Stomach (tissue), 4 donors: ENCODE results near the gene RAP2B.
"Not testable (repeated sequence)": the region's sequence is repeated elsewhere in the genome, so short reads cannot be mapped to it uniquely, and the experiment has no call there.

Experiments
- CTCF ChIP-seq, 7 experiments: fragments of 450-650 bp in 4 of 7; fragments of 200-600 bp in 3 of 7; sonication (generic) in 3 of 7; IDR thresholded peaks; one replicate each; pipeline ENCODE4 v1.5.1; 2016 to 2019; ENCODE audit warnings: antibody characterized with exemption in 7 of 7, control low read depth in 2 of 7, mild to moderate bottlenecking in 1 of 7
- EP300 ChIP-seq: sonication (generic); formaldehyde crosslinking; IDR thresholded peaks from one replicate; pipeline ENCODE4 v1.6.1; 2017; ENCODE audit warnings: antibody characterized with exemption
- POLR2A ChIP-seq, 4 donors: fragments of 450-650 bp; IDR thresholded peaks; one replicate each; pipeline ENCODE4 v1.6.1; 2016; ENCODE audit warnings: antibody characterized with exemption in 4 of 4, control low read depth in 2 of 4, mild to moderate bottlenecking in 1 of 4, moderate library complexity in 1 of 4
- POLR2AphosphoS5 ChIP-seq, 3 donors: sonication (generic); formaldehyde crosslinking; IDR thresholded peaks; one replicate each; pipeline ENCODE4 v1.6.1; 2016; ENCODE audit warnings: antibody characterized with exemption in 3 of 3

- not testable (repeated sequence) for TF ChIP-seq CTCF (IDR thresholded peaks at IDR 0.05); POLR2A (IDR thresholded peaks at IDR 0.05); EP300; POLR2AphosphoS5 (IDR thresholded peaks at IDR 0.05)
Measured at GRCh38 chr3:153155786-153156185, 6.2 kb upstream of the RAP2B start.
